Tibial nerve (tissue), 4 donors: ENCODE results near the gene MARCHF2. TPM values are rescaled to one million over a fixed set of nuclear protein-coding genes. Genes with fewer than 3 reads are reported as not detected.

Source experiments
- DNase-seq, 2 donors: peaks; one replicate each; pipeline ENCODE4 v3.0.0-alpha.2; 2019; ENCODE audit warnings: low spot score in 2 of 2
- H3K27ac ChIP-seq, 4 donors: fragments of 200-600 bp; sonication (generic) in 3 of 4; one replicate each; pipeline ENCODE4 v1.5.1; 2017 to 2019; ENCODE audit warnings: mild to moderate bottlenecking in 1 of 4
- H3K27me3 ChIP-seq, 2 donors: fragments of 200-600 bp; sonication (generic) in 1 of 2; one replicate each; pipeline versions ENCODE4 v1.5.1 to v1.6.0; 2017 to 2019
- H3K36me3 ChIP-seq, 3 donors: fragments of 200-600 bp; sonication (generic); one replicate each; pipeline ENCODE4 v1.5.1; 2018 to 2019
- H3K4me1 ChIP-seq, 4 donors: fragments of 200-600 bp; sonication (generic) in 3 of 4; one replicate each; pipeline ENCODE4 v1.5.1; 2017 to 2019
- H3K4me3 ChIP-seq, 4 donors: fragments of 200-600 bp; sonication (generic) in 3 of 4; one replicate each; pipeline ENCODE4 v1.5.1; 2017 to 2019; ENCODE audit warnings: mild to moderate bottlenecking in 1 of 4, moderate library complexity in 1 of 4
- H3K9me3 ChIP-seq, 4 donors: fragments of 200-600 bp; sonication (generic) in 3 of 4; one replicate each; pipeline ENCODE4 v1.5.1; 2017 to 2019
- CTCF ChIP-seq, 5 experiments: fragments of 200-600 bp in 3 of 5; fragments of 450-650 bp in 2 of 5; sonication (generic) in 3 of 5; IDR thresholded peaks; one replicate each; pipeline ENCODE4 v1.5.1; 2016 to 2019; ENCODE audit warnings: antibody characterized with exemption in 5 of 5, mild to moderate bottlenecking in 3 of 5, moderate library complexity in 2 of 5
- EP300 ChIP-seq, 2 donors: sonication (generic); formaldehyde crosslinking; IDR thresholded peaks; one replicate each; pipeline ENCODE4 v1.6.1; 2017; ENCODE audit warnings: antibody characterized with exemption in 2 of 2, mild to moderate bottlenecking in 1 of 2
- POLR2A ChIP-seq, 2 donors: fragments of 450-650 bp; IDR thresholded peaks; one replicate each; pipeline ENCODE4 v1.6.1; 2017; ENCODE audit warnings: antibody characterized with exemption in 2 of 2, mild to moderate bottlenecking in 2 of 2, moderate library complexity in 2 of 2
- WGBS, 2 donors: methylation state at CpG; one replicate each; pipeline ENCODE4 v1.1.5; 2018; 5-methylcytosine and 5-hydroxymethylcytosine counted together
- total RNA-seq, 4 donors: library from RNA; depleted of rRNA; stranded (reverse); fragments of >200 nt; gene quantifications; one replicate each; pipeline ENCODE4 v1.1.0, GENCODE V29; 2016

Gene MARCHF2
- total RNA-seq, 4 donors from 2014 or later: 149 to 242 (median 184) TPM

GRCh38 chr19:8396563-8397203 lies 16.4 kb upstream of the MARCHF2 start:
- Histone ChIP-seq H3K4me1 (peaks cover 0 to 68% (median 47%) of the 10 kb centered on the region in 4 donors), H3K4me3 (no peak overlapping the region), H3K27ac (peak overlapping the region in 2 of 4 donors; percentile 57 to 100), H3K36me3 (peaks cover 0 to 26% (median 0%) of the 10 kb centered on the region in 3 donors), H3K9me3 (no peaks in the 10 kb centered on the region), H3K27me3 (no peaks in the 10 kb centered on the region)
- peak in 1 of 2 donors; percentile 43 for DNase-seq
- WGBS, 2 donors: 52 to 56% methylated on average over 19 to 21 of the region's 22 CpGs
- TF ChIP-seq POLR2A (IDR thresholded peaks at IDR 0.05): no peak
- TF ChIP-seq EP300 (IDR thresholded peaks at IDR 0.05): peak in 1 of 2 donors; percentile 13
- TF ChIP-seq CTCF (IDR thresholded peaks at IDR 0.05): peak; percentile 45 to 63 (median 61)

GRCh38 chr19:8397271-8397670 lies 15.8 kb upstream of the MARCHF2 start:
- Histone ChIP-seq H3K4me3 (no peak overlapping the region), H3K27ac (peak overlapping the region in 2 of 4 donors; percentile 57 to 62), H3K9me3 (no peaks in the 10 kb centered on the region), H3K36me3 (peaks cover 0 to 32% (median 0%) of the 10 kb centered on the region in 3 donors), H3K4me1 (peaks cover 0 to 62% (median 41%) of the 10 kb centered on the region in 4 donors), H3K27me3 (no peaks in the 10 kb centered on the region)
- 28 to 43% methylated on average over 7 of the region's 7 CpGs for WGBS, 2 donors
- no peak for TF ChIP-seq EP300 (IDR thresholded peaks at IDR 0.05)
- TF ChIP-seq POLR2A (IDR thresholded peaks at IDR 0.05): no peak
- no peak for TF ChIP-seq CTCF (IDR thresholded peaks at IDR 0.05)
- DNase-seq: no peak

- Histone ChIP-seq H3K9me3 (no peaks in the 10 kb centered on the region), H3K27me3 (no peaks in the 10 kb centered on the region), H3K4me1 (peaks cover 0 to 57% (median 37%) of the 10 kb centered on the region in 4 donors), H3K4me3 (no peak overlapping the region), H3K27ac (peak overlapping the region in 2 of 4 donors; percentile 57 to 62), H3K36me3 (peaks cover 0 to 37% (median 0%) of the 10 kb centered on the region in 3 donors)
- WGBS, 2 donors: 69 to 89% methylated on average over 6 to 9 of the region's 10 CpGs
- TF ChIP-seq EP300 (IDR thresholded peaks at IDR 0.05) (no peak), POLR2A (IDR thresholded peaks at IDR 0.05) (no peak), CTCF (IDR thresholded peaks at IDR 0.05) (no peak)
- DNase-seq: no peak
Observed at GRCh38 chr19:8397746-8398310, 15.3 kb upstream of the MARCHF2 start.

GRCh38 chr19:8398311-8398771 lies 14.8 kb upstream of the MARCHF2 start:
- Histone ChIP-seq H3K4me1 (peaks cover 0 to 52% (median 31%) of the 10 kb centered on the region in 4 donors), H3K9me3 (no peaks in the 10 kb centered on the region), H3K4me3 (no peak overlapping the region), H3K27me3 (no peaks in the 10 kb centered on the region), H3K36me3 (peaks cover 0 to 43% (median 0%) of the 10 kb centered on the region in 3 donors), H3K27ac (peak overlapping the region in 1 of 4 donors; percentile 57)
- no peak for DNase-seq
- 46 to 53% methylated on average over 9 of the region's 9 CpGs for WGBS, 2 donors
- no peak for TF ChIP-seq POLR2A (IDR thresholded peaks at IDR 0.05)
- TF ChIP-seq EP300 (IDR thresholded peaks at IDR 0.05): no peak
- no peak for TF ChIP-seq CTCF (IDR thresholded peaks at IDR 0.05)

- no peaks in the 10 kb centered on the region for H3K9me3 ChIP-seq
- H3K36me3 ChIP-seq: peaks cover 0 to 57% (median 0%) of the 10 kb centered on the region in 3 donors
- 95 to 99% methylated on average over 23 to 34 of the region's 34 CpGs for WGBS, 2 donors
- no peak for DNase-seq
- H3K27ac ChIP-seq: no peak overlapping the region
- no peaks in the 10 kb centered on the region for H3K27me3 ChIP-seq
- H3K4me1 ChIP-seq: peaks cover 0 to 38% (median 20%) of the 10 kb centered on the region in 4 donors
- H3K4me3 ChIP-seq: no peak overlapping the region
- TF ChIP-seq POLR2A (IDR thresholded peaks at IDR 0.05): no peak
- TF ChIP-seq CTCF (IDR thresholded peaks at IDR 0.05): no peak
- TF ChIP-seq EP300 (IDR thresholded peaks at IDR 0.05): no peak
Observed at GRCh38 chr19:8399681-8400188, 13.4 kb upstream of the MARCHF2 start.
